ENCODE data around the gene CHRNA4.

The CHRNA4 gene

GRCh38 chr20:63350597-63351325 is 10.4 kb downstream of the CHRNA4 start:
- TF ChIP-seq CTCF (IDR thresholded peaks at IDR 0.05; ENCODE audit: borderline replicate concordance, insufficient read depth, low read depth, low read length) = no peak

GRCh38 chr20:63350196-63350595 is 11.0 kb downstream of the CHRNA4 start:
- TF ChIP-seq CTCF (IDR thresholded peaks at IDR 0.05; ENCODE audit: borderline replicate concordance, insufficient read depth, low read depth, low read length) = no peak

More at GRCh38 chr20:63350597-63351325, 10.4 kb downstream of the CHRNA4 start:
- H3K4me3 ChIP-seq (ENCODE audit: low read depth, low read length) = no peak overlapping the region

GRCh38 chr20:63349516-63349895 is 11.6 kb downstream of the CHRNA4 start:
- no peak for TF ChIP-seq CTCF (IDR thresholded peaks at IDR 0.05; ENCODE audit: borderline replicate concordance, insufficient read depth, low read depth, low read length)
- no peak overlapping the region for H3K4me3 ChIP-seq (ENCODE audit: low read depth, low read length)

More at GRCh38 chr20:63350196-63350595, 11.0 kb downstream of the CHRNA4 start:
- no peak overlapping the region for H3K4me3 ChIP-seq (ENCODE audit: low read depth, low read length)

GRCh38 chr20:63348828-63349515 is 12.2 kb downstream of the CHRNA4 start:
- TF ChIP-seq CTCF (IDR thresholded peaks at IDR 0.05; ENCODE audit: borderline replicate concordance, insufficient read depth, low read depth, low read length) = no peak
- H3K4me3 ChIP-seq (ENCODE audit: low read depth, low read length) = no peak overlapping the region

- no peak for TF ChIP-seq CTCF (IDR thresholded peaks at IDR 0.05; ENCODE audit: borderline replicate concordance, insufficient read depth, low read depth, low read length)
- no peak overlapping the region for H3K4me3 ChIP-seq (ENCODE audit: low read depth, low read length)
Observed at GRCh38 chr20:63347950-63348827, 13.0 kb downstream of the CHRNA4 start.

- TF ChIP-seq CTCF (IDR thresholded peaks at IDR 0.05; ENCODE audit: borderline replicate concordance, insufficient read depth, low read depth, low read length) = no peak
- H3K4me3 ChIP-seq (ENCODE audit: low read depth, low read length) = no peak overlapping the region
Observed at GRCh38 chr20:63347081-63347741, 13.9 kb downstream of the CHRNA4 start.
